H1 (cell line): Measurements from ENCODE around the gene NOL4L.

Experiments used
- EZH2 ChIP-seq: fragments of 200-600 bp; sonication (generic); IDR thresholded peaks from 2 replicates; pipeline ENCODE4 v1.7.1; 2012; ENCODE audit warnings: low read depth, mild to moderate bottlenecking, moderate library complexity, low read length, inconsistent platforms; ENCODE audit not compliant: severe bottlenecking
- POLR2A ChIP-seq, 2 experiments: IDR thresholded peaks; 1 replicate in 1 of 2; 2 replicates in 1 of 2; pipeline ENCODE4 v1.6.1; 2011; ENCODE audit warnings: low read depth in 2 of 2, low read length in 2 of 2, mild to moderate bottlenecking in 2 of 2; ENCODE audit errors: control extremely low read depth in 1 of 2
- RAD21 ChIP-seq, 2 experiments: IDR thresholded peaks in 1 of 2; conservative IDR thresholded peaks in 1 of 2; 2 replicates each; pipeline ENCODE4 v1.6.1; 2011; ENCODE audit warnings: low read depth in 2 of 2, low read length in 2 of 2, improper control_type of control experiment in 1 of 2, inconsistent platforms in 1 of 2, mild to moderate bottlenecking in 1 of 2, moderate library complexity in 1 of 2
- SP2 ChIP-seq: IDR thresholded peaks from 2 replicates; pipeline ENCODE4 v1.6.1; 2012; ENCODE audit warnings: mild to moderate bottlenecking, low read length, inconsistent platforms
- TAF1 ChIP-seq: IDR thresholded peaks from 2 replicates; pipeline ENCODE4 v1.6.1; 2011; ENCODE audit warnings: mild to moderate bottlenecking, low read depth, low read length
- TCF12 ChIP-seq: IDR thresholded peaks from 2 replicates; pipeline ENCODE4 v1.6.1; 2011; ENCODE audit warnings: low read depth, mild to moderate bottlenecking, low read length
- TF ChIP-seq, protein P1 (sequence below): IDR thresholded peaks from 2 replicates; pipeline ENCODE4 v1.6.1; 2011; ENCODE audit warnings: low read length, improper control_type of control experiment
- TF ChIP-seq, protein P2 (sequence below): IDR thresholded peaks from 2 replicates; pipeline ENCODE4 v1.6.1; 2012; ENCODE audit warnings: low read length, inconsistent platforms

DNA sequence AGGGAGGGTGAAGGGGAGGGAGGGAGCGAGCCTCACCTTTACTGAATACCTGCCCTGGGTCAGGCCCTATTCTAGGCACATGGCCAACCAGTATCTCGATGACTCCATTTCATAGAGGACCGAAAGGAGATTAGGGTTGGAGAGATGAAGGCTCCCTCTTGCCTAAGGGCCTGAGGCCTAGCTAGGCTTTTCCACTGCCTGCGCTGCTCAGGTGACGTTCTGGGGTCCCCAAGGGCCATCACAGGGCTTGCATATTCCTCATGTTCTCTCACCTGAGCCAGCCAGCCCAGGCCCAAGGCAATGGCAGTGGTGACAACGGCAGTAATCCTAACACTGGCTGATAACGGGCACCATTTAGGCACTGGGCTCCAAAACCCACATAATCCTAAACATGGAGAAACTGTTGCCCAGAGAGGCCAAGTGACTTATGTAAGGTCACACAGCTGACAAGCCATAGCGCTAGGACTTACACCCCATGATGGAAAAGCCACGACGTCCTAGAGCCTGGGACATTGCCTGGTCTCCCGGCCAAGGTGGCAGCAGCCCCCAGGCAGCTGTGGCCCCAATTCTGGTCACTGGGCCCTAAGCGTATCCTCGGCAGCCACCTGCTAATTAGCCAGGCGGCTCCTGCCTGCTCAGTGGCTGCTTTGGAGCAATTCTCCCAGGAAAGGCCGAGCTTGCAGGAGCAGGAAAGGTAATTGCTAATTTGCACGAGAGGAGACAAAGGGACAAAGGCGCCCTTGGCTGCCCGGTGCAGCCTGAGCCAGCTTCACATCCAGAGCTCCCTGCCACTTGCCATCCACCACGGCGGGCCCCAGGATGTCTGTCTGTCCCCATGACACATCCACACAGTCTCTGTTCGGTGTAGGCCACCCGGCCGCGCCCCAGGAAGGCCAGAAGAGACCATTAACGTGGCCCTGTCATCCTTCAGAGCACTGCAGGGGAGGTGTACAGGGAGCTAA is 21.5 kb downstream of the NOL4L start:
- TF ChIP-seq, protein P1, sequence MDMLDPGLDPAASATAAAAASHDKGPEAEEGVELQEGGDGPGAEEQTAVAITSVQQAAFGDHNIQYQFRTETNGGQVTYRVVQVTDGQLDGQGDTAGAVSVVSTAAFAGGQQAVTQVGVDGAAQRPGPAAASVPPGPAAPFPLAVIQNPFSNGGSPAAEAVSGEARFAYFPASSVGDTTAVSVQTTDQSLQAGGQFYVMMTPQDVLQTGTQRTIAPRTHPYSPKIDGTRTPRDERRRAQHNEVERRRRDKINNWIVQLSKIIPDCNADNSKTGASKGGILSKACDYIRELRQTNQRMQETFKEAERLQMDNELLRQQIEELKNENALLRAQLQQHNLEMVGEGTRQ, result no peak
- TF ChIP-seq TAF1 (no peak), EZH2 (no peak), POLR2A (IDR thresholded peaks at IDR 0.05; ENCODE audit: control extremely low read depth in 1 of 2, low read depth in 2 of 2, low read length in 2 of 2) (no peak), RAD21 (IDR thresholded peaks at IDR 0.05 in 1 of 2, conservative IDR thresholded peaks at IDR 0.05 in 1 of 2; ENCODE audit: low read depth in 2 of 2, low read length in 2 of 2) (no peak), TCF12 (no peak), SP2 (no peak)
- TF ChIP-seq, protein P2, sequence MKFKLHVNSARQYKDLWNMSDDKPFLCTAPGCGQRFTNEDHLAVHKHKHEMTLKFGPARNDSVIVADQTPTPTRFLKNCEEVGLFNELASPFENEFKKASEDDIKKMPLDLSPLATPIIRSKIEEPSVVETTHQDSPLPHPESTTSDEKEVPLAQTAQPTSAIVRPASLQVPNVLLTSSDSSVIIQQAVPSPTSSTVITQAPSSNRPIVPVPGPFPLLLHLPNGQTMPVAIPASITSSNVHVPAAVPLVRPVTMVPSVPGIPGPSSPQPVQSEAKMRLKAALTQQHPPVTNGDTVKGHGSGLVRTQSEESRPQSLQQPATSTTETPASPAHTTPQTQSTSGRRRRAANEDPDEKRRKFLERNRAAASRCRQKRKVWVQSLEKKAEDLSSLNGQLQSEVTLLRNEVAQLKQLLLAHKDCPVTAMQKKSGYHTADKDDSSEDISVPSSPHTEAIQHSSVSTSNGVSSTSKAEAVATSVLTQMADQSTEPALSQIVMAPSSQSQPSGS, result no peak
